K562 (cell line): ENCODE data around the gene RAI1. TPM values are rescaled to one million over a fixed set of nuclear protein-coding genes. Genes with fewer than 3 reads are reported as not detected.

Experiments used
- ATAC-seq: fragments of 200-7000 bp; cut with Tn5 transposase; 3 replicates; pipeline ENCODE4 v1.9.1; 2020; ENCODE audit warnings: moderate library complexity
- BruUV-seq: library from RNA; stranded (reverse); fragments of 400-500 nt; replicated peaks from 2 replicates; lab custom pipeline; 2021; lab: Mats Ljungman, UMichigan
- CTCF ChIA-PET: fragments of 300-600 bp; formaldehyde crosslinking; extraction: SDS; loops from one replicate; lab custom pipeline; 2021; ENCODE audit warnings: low intra/inter-chr PET ratio; lab: Yijun Ruan, JAX
- POLR2A ChIA-PET: fragments of 300-600, 350-650 bp; sonication (Branson Sonifier 250); formaldehyde crosslinking; extraction: SDS; loops from one replicate; lab custom pipeline; 2021; ENCODE audit warnings: antibody characterized with exemption, inconsistent platforms; lab: Yijun Ruan, JAX
- DNase-seq, 4 experiments: peaks; one replicate each; pipeline versions ENCODE4 v3.0.0 to v3.0.0-alpha.2; 2011 to 2018; ENCODE audit warnings: low spot score in 3 of 4, mixed read lengths in 3 of 4; ENCODE audit errors: extremely low read depth in 1 of 4
- FAIRE-seq: peaks from 2 replicates; lab custom pipeline; 2011; peaks lifted over from hg19 to GRCh38; lab: Jason Lieb, UNC
- H2AFZ ChIP-seq: 2 replicates; pipeline ENCODE4 v1.6.0; 2011; ENCODE audit warnings: low read depth, low read length, control low read depth, inconsistent platforms
- H3K27ac ChIP-seq: fragments of 200-600 bp; 3 replicates; pipeline ENCODE4 v1.8.0; 2011; ENCODE audit warnings: low read depth, mild to moderate bottlenecking, control low read depth, inconsistent platforms, low read length, moderate library complexity, mixed read lengths; ENCODE audit errors: extremely low read depth
- H3K27me3 ChIP-seq, 2 experiments: fragments of 300-600 bp in 1 of 2; 2 replicates in 1 of 2; 3 replicates in 1 of 2; pipeline versions ENCODE4 v1.6.0 to v1.8.0; 2011; ENCODE audit warnings: inconsistent platforms in 2 of 2, low read length in 2 of 2, mild to moderate bottlenecking in 1 of 2, mixed read lengths in 1 of 2, moderate library complexity in 1 of 2; ENCODE audit not compliant: control insufficient read depth in 2 of 2, insufficient read depth in 2 of 2
- H3K36me3 ChIP-seq: fragments of 300-600 bp; 3 replicates; pipeline ENCODE4 v1.8.0; 2011; ENCODE audit warnings: mild to moderate bottlenecking, low read length, inconsistent platforms; ENCODE audit not compliant: control insufficient read depth, insufficient read depth
- H3K4me1 ChIP-seq, 2 experiments: fragments of 200-600 bp in 1 of 2; replicated peaks in 1 of 2; 2 replicates in 1 of 2; 3 replicates in 1 of 2; pipeline versions ENCODE4 v1.5.1 to v1.8.0; 2011; ENCODE audit warnings: inconsistent platforms in 2 of 2, low read length in 2 of 2, mild to moderate bottlenecking in 1 of 2, mixed read lengths in 1 of 2, moderate library complexity in 1 of 2; ENCODE audit not compliant: control insufficient read depth in 2 of 2, insufficient read depth in 2 of 2
- H3K4me2 ChIP-seq: 2 replicates; pipeline ENCODE4 v1.6.1; 2011; ENCODE audit warnings: low read length, control low read depth, inconsistent platforms, mixed read lengths; ENCODE audit not compliant: insufficient read depth
- H3K4me3 ChIP-seq: fragments of 200-600 bp; sonication (generic), shearing (Covaris generic); 2 replicates; pipeline ENCODE4 v1.5.1; 2016; ENCODE audit warnings: control low read depth, inconsistent platforms
- H3K79me2 ChIP-seq: fragments of 200-600 bp; 3 replicates; pipeline ENCODE4 v1.8.0; 2011; ENCODE audit warnings: low read length, inconsistent platforms; ENCODE audit not compliant: control insufficient read depth, insufficient read depth
- H3K9ac ChIP-seq, 2 experiments: 2 replicates each; pipeline versions ENCODE4 v1.6.0 to v1.6.1; 2011; ENCODE audit warnings: low read depth in 2 of 2, low read length in 2 of 2, control low read depth in 1 of 2, inconsistent platforms in 1 of 2, mild to moderate bottlenecking in 1 of 2, mixed read lengths in 1 of 2; ENCODE audit not compliant: insufficient read depth in 1 of 2
- H3K9me1 ChIP-seq: one replicate; pipeline ENCODE4 v1.6.0; 2011; ENCODE audit warnings: inconsistent platforms, mild to moderate bottlenecking, low read length, moderate library complexity; ENCODE audit not compliant: control insufficient read depth, insufficient read depth
- H3K9me3 ChIP-seq: replicated peaks from 2 replicates; pipeline ENCODE4 v1.5.1; 2011; ENCODE audit warnings: low read depth, low read length, inconsistent platforms; ENCODE audit not compliant: control insufficient read depth, insufficient read depth
- H4K20me1 ChIP-seq: replicated peaks from 2 replicates; pipeline ENCODE4 v1.6.1; 2011; ENCODE audit warnings: low read length, inconsistent platforms, mixed read lengths; ENCODE audit not compliant: control insufficient read depth, insufficient read depth
- BCOR ChIP-seq: fragments of 450-650 bp; IDR thresholded peaks from 2 replicates; pipeline ENCODE4 v1.6.1; 2016
- CBFA2T2 ChIP-seq: fragments of 450-650 bp; conservative IDR thresholded peaks from 2 replicates; pipeline ENCODE4 v1.6.1; 2017; ENCODE audit warnings: mild to moderate bottlenecking
- CBFA2T3 ChIP-seq: fragments of 450-650 bp; IDR thresholded peaks from 2 replicates; pipeline ENCODE4 v1.6.1; 2017
- CEBPB ChIP-seq: fragments of 450-650 bp; IDR thresholded peaks from 2 replicates; pipeline ENCODE4 v1.6.1; 2016; ENCODE audit warnings: missing genetic modification characterization, missing compliant biosample characterization
- CHD1 ChIP-seq: fragments of 200-600 bp; sonication (generic); IDR thresholded peaks from one replicate; pipeline ENCODE4 v1.6.1; 2012; ENCODE audit warnings: mild to moderate bottlenecking, moderate library complexity, low read length, inconsistent platforms
- ID3 ChIP-seq, 2 experiments: fragments of 250-450 bp in 1 of 2; fragments of 450-650 bp in 1 of 2; sonication (Bioruptor Pico) in 1 of 2; IDR thresholded peaks; 2 replicates each; pipeline versions ENCODE4 v1.6.1 to v1.8.0; 2016 to 2021; ENCODE audit warnings: mild to moderate bottlenecking in 2 of 2, moderate library complexity in 2 of 2, missing compliant biosample characterization in 1 of 2, missing genetic modification characterization in 1 of 2
- KLF1 ChIP-seq: fragments of 450-650 bp; IDR thresholded peaks from 2 replicates; pipeline ENCODE4 v1.6.1; 2016; ENCODE audit warnings: missing genetic modification characterization, missing compliant biosample characterization
- NONO ChIP-seq, 2 experiments: fragments of 200-400 bp in 1 of 2; fragments of 450-650 bp in 1 of 2; formaldehyde crosslinking in 1 of 2; IDR thresholded peaks; 2 replicates each; pipeline ENCODE4 v1.6.1; 2017; ENCODE audit warnings: low read depth in 2 of 2, mild to moderate bottlenecking in 2 of 2, moderate library complexity in 2 of 2, low read length in 1 of 2
- NR2C1 ChIP-seq, 2 experiments: fragments of 450-650 bp; IDR thresholded peaks; 2 replicates each; pipeline ENCODE4 v1.6.1; 2017; ENCODE audit warnings: mild to moderate bottlenecking in 2 of 2, antibody characterized with exemption in 1 of 2, inconsistent platforms in 1 of 2, missing compliant biosample characterization in 1 of 2, missing genetic modification characterization in 1 of 2
- NR2C2 ChIP-seq, 2 experiments: fragments of 200-800 bp in 1 of 2; sonication (Bioruptor generic) in 1 of 2; sonication (generic) in 1 of 2; formaldehyde crosslinking in 1 of 2; IDR thresholded peaks; 2 replicates each; pipeline versions ENCODE4 v1.6.1 to v1.8.0; 2016 to 2022; ENCODE audit warnings: mild to moderate bottlenecking in 1 of 2, missing compliant biosample characterization in 1 of 2, missing genetic modification characterization in 1 of 2, missing genetic modification reagents in 1 of 2
- NRF1 ChIP-seq, 2 experiments: fragments of 450-650 bp; IDR thresholded peaks in 1 of 2; conservative IDR thresholded peaks in 1 of 2; 2 replicates each; pipeline ENCODE4 v1.6.1; 2014; ENCODE audit warnings: mild to moderate bottlenecking in 2 of 2
- POLR2AphosphoS2 ChIP-seq: IDR thresholded peaks from 2 replicates; pipeline ENCODE4 v1.6.1; 2012; ENCODE audit warnings: low read length, improper control_type of control experiment
- RBM15 ChIP-seq: fragments of 200-400 bp; formaldehyde crosslinking; IDR thresholded peaks from 2 replicates; pipeline ENCODE4 v1.6.1; 2018; ENCODE audit warnings: mild to moderate bottlenecking, low read length, moderate library complexity; ENCODE audit not compliant: insufficient read depth
- SIN3B ChIP-seq: fragments of 450-650 bp; IDR thresholded peaks from 2 replicates; pipeline ENCODE4 v1.6.1; 2017; ENCODE audit warnings: low read depth, mild to moderate bottlenecking, moderate library complexity
- SIX5 ChIP-seq, 2 experiments: IDR thresholded peaks; 2 replicates each; pipeline ENCODE4 v1.6.1; 2011; ENCODE audit warnings: low read length in 2 of 2, borderline replicate concordance in 1 of 2, low read depth in 1 of 2, mild to moderate bottlenecking in 1 of 2, moderate library complexity in 1 of 2; ENCODE audit not compliant: insufficient read depth in 1 of 2
- TBL1XR1 ChIP-seq, 2 experiments: IDR thresholded peaks; 2 replicates each; pipeline ENCODE4 v1.6.1; 2012; ENCODE audit warnings: improper control_type of control experiment in 2 of 2, low read length in 2 of 2, mild to moderate bottlenecking in 1 of 2
- USF1 ChIP-seq: sonication (generic); formaldehyde crosslinking; IDR thresholded peaks from 2 replicates; pipeline ENCODE4 v1.9.0; 2022; ENCODE audit warnings: mild to moderate bottlenecking, missing genetic modification reagents
- ZNF740 ChIP-seq, 3 experiments: fragments of 200-800 bp in 1 of 3; sonication (Bioruptor generic) in 1 of 3; sonication (generic) in 1 of 3; formaldehyde crosslinking in 1 of 3; IDR thresholded peaks; 2 replicates each; pipeline versions ENCODE4 v1.6.1 to v1.8.0; 2016 to 2022; ENCODE audit warnings: mild to moderate bottlenecking in 2 of 3, missing compliant biosample characterization in 2 of 3, missing genetic modification characterization in 2 of 3, missing genetic modification reagents in 1 of 3
- WGBS: fragments of 100-300 bp; shearing (Covaris generic); methylation state at CpG from one replicate; pipeline ENCODE4 v1.1.6; 2016; ENCODE audit warnings: low coverage, mixed read lengths; ENCODE audit not compliant: insufficient coverage; ENCODE audit errors: missing lambda C conversion rate; 5-methylcytosine and 5-hydroxymethylcytosine counted together
- in situ Hi-C: fragments of 300-500 bp; cut with MboI; formaldehyde crosslinking; loops from 4 replicates; pipeline ENCODE4 v1.15.0; 2018; ENCODE audit warnings: inconsistent platforms, mixed read lengths
- intact Hi-C: fragments of 100-400 bp; cut with micrococcal nuclease; formaldehyde crosslinking; loops from 2 replicates; pipeline ENCODE4 v1.14.2; 2022
- polyA plus RNA-seq, 8 experiments: library from polyadenylated mRNA; depleted of rRNA in 4 of 8; stranded (reverse) in 5 of 8; unstranded in 3 of 8; fragments of >200 nt; fragmentation: Nextera tagmentation in 2 of 8; fragmentation: Illumina TruSeq in 1 of 8; extraction: Ambion mirVana in 2 of 8; extraction: Trizol in 1 of 8; gene quantifications; 2 replicates each; pipeline versions ENCODE4 v1.2.1 to v1.2.3, GENCODE V29; 2011 to 2014; ENCODE audit warnings: inconsistent platforms in 1 of 8, missing spikeins in 1 of 8
- total RNA-seq, 7 experiments: library from RNA; depleted of rRNA in 6 of 7; stranded (reverse); fragments of >200 nt in 6 of 7; fragmentation: Illumina TruSeq in 2 of 7; extraction: Trizol in 2 of 7; gene quantifications; 2 replicates each; pipeline versions ENCODE4 v1.2.1 to v1.2.3, GENCODE V29; 2011 to 2021; ENCODE audit warnings: low replicate concordance in 1 of 7

The RAI1 gene
- total and polyA plus RNA-seq, 9 of the 15 experiments (the other 6 are each of a cell fraction or from before 2014, with no cell fraction given), result 0.68 to 19.9 (median 5.5) TPM

GRCh38 chr17:17824119-17824782 lies 143.0 kb downstream of the RAI1 start:
- Histone ChIP-seq H2AFZ (no peak overlapping the region), H3K4me3 (peak overlapping the region; percentile 34), H3K79me2 (peaks cover 94% of the 10 kb centered on the region), H3K27me3 (no peaks in the 10 kb centered on the region), H3K27ac (peak overlapping the region; percentile 99), H3K4me2 (peak overlapping the region; percentile 84), H3K9me1 (no peaks in the 10 kb centered on the region), H3K36me3 (peaks cover 67% of the 10 kb centered on the region; the same call in 2 of the 3 replicates), H3K9me3 (no peaks in the 10 kb centered on the region), H4K20me1 (peaks cover 34% of the 10 kb centered on the region), H3K4me1 (peaks cover 75 to 81% of the 10 kb centered on the region in 2 experiments), H3K9ac (peak overlapping the region; percentile 78 to 88)
- POLR2A ChIA-PET, result interaction anchor here (0.7 to 6.0 kb wide), 4 partner anchors 12 to 32 kb away, joined by 3 to 102 read pairs (median 5); partner anchors contain the start of gene SREBF1
- CTCF ChIA-PET, result no interaction called here
- DNase-seq (no peak), ATAC-seq (no peak), FAIRE-seq (peak; percentile 93)
- intact Hi-C loops (loop anchor here (10.0 kb wide), 1 partner anchor 139 kb away; the partner anchor contains the start of gene RAI1), in situ Hi-C loops (no loop called here)
- no TSS peak for BruUV-seq
- WGBS, result 4% methylated on average over 10 of the region's 11 CpGs
- TF ChIP-seq CBFA2T3 (0 out of 2 replicates have a peak, but pooled peaks have one; percentile 69), KLF1 (tag) (peak; percentile 49; the same call in 1 of the 2 replicates), NR2C2 (CRISPR knock-in tag; IDR thresholded peaks at IDR 0.05) (no peak), NR2C2 (tag; IDR thresholded peaks at IDR 0.05) (peak; percentile 52; the same call in 1 of the 2 replicates), ZNF740 (CRISPR knock-in tag; IDR thresholded peaks at IDR 0.05) (no peak), ZNF740 (tag; IDR thresholded peaks at IDR 0.05) (0 out of 4 replicates have a peak, but pooled peaks of 1 of the 2 experiments have one; percentile 32), SIX5 (IDR thresholded peaks at IDR 0.05; ENCODE audit: borderline replicate concordance in 1 of 2, insufficient read depth in 1 of 2, low read depth in 1 of 2, low read length in 2 of 2) (no peak), CBFA2T2 (no peak; the same call in 1 of the 2 replicates), SIN3B (no peak), NRF1 (conservative IDR thresholded peaks at IDR 0.05 in 1 of 2, IDR thresholded peaks at IDR 0.05 in 1 of 2) (no peak), BCOR (peak; percentile 42; the same call in 1 of the 2 replicates), CEBPB (no peak), RBM15 (no peak), POLR2AphosphoS2 (no peak), NR2C1 (IDR thresholded peaks at IDR 0.05) (no peak; the same call in 1 of the 2 replicates), NR2C1 (tag; IDR thresholded peaks at IDR 0.05) (0 out of 2 replicates have a peak, but pooled peaks have one; percentile 34), TBL1XR1 (IDR thresholded peaks at IDR 0.05; ENCODE audit: low read length in 2 of 2) (no peak), ID3 (CRISPR knock-in tag; IDR thresholded peaks at IDR 0.05) (no peak), ID3 (tag; IDR thresholded peaks at IDR 0.05) (peak; percentile 65), NONO (IDR thresholded peaks at IDR 0.05; ENCODE audit: low read depth in 2 of 2, low read length in 1 of 2) (no peak), CHD1 (no peak), USF1 (CRISPR knock-in tag) (no peak)
